ENCODE results near the gene DCUN1D4.

The DCUN1D4 gene

DNA sequence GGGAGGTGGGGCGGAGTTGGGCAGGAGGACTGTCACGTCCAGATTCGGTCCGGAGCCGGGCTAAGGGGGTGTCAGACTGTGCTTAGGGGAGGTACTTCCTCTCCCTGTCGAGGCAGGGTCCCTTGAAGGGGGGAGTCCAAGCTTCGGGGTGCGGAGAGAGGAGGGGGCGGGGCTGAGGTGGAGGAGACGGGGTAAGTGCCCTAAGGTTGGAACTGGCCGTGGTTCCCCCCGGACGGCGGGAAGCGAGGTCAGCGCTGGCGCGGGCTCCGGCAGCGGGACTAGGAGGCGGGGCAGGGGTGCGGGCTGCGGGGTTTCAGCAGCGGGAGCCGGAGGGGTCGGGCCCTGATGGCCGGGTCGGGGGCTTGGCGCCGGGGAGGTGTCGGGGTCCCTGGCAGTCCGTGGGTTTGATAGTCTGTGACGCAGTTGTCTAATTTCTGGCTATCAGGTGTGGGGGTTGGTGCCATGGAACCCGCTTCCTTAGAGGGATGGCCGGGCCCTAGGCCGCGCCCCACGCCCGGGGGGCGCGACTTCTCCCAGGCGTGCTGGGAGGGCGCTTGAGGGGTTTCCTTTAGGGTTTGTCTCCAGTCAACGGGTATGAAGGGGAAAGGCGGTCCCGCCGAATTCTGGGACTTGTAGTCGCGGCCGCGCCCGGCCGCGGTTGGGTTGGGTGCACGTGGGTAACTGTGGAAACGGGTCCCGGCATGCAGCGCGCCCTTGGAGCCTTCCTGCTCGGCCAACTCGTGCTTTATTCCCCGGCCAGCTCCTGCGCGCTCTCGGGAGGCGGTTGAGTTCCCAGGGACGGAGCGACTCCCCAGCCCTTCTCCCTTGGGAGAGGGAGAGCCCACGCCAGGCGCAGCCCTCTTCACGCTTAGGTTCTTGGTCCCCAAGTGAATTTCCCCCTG lies 1.5 kb downstream of the DCUN1D4 start:
- H3K4me3 ChIP-seq (replicated peaks; ENCODE audit: low read depth, low read length): peak overlapping the region; percentile 66
- no peak for TF ChIP-seq CTCF (IDR thresholded peaks at IDR 0.05; ENCODE audit: low read length, missing control alignments)

GRCh38 chr4:51845055-51845426 lies 2.1 kb downstream of the DCUN1D4 start:
- TF ChIP-seq CTCF (IDR thresholded peaks at IDR 0.05; ENCODE audit: low read length, missing control alignments): no peak
- DNase-seq (ENCODE audit: low read depth): no peak
- peak overlapping the region; percentile 66 for H3K4me3 ChIP-seq (replicated peaks; ENCODE audit: low read depth, low read length)

More for the DNA sequence above, 1.5 kb downstream of the DCUN1D4 start:
- DNase-seq (ENCODE audit: low read depth): peak; percentile 96

- peak; percentile 24 for DNase-seq (ENCODE audit: low read depth)
- no peak for TF ChIP-seq CTCF (IDR thresholded peaks at IDR 0.05; ENCODE audit: low read length, missing control alignments)
- no peak overlapping the region for H3K4me3 ChIP-seq (replicated peaks; ENCODE audit: low read depth, low read length)
These were observed 2.8 kb downstream of the DCUN1D4 start for GRCh38 chr4:51845711-51846110.

DNA sequence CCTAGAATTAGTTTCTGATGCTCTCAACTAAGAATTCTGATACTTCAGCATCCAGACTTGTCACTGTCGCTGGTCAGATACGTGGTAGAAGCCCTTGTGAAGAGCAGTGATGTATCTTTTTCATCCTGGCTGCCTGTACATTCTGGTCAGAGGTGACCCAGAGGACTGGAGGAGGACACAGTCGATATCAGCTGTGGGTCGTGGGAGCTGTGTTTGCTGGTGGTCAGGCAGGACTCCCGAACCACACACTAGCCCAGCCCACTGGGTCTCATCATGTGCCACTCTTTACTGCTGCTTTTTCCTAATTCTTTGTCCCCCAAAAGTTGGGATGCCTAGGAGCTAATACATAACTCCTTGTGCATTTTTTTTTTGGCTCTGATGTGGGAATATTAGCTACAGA lies 6.5 kb downstream of the DCUN1D4 start:
- no peak for DNase-seq (ENCODE audit: low read depth)
- no peak overlapping the region for H3K4me3 ChIP-seq (replicated peaks; ENCODE audit: low read depth, low read length)
- no peak for TF ChIP-seq CTCF (IDR thresholded peaks at IDR 0.05; ENCODE audit: low read length, missing control alignments)

- TF ChIP-seq CTCF (IDR thresholded peaks at IDR 0.05; ENCODE audit: low read length, missing control alignments): no peak
- DNase-seq (ENCODE audit: low read depth): no peak
- no peak overlapping the region for H3K4me3 ChIP-seq (replicated peaks; ENCODE audit: low read depth, low read length)
These were observed 7.3 kb downstream of the DCUN1D4 start for GRCh38 chr4:51850294-51850693.

GRCh38 chr4:51851090-51851936 lies 8.4 kb downstream of the DCUN1D4 start:
- no peak for TF ChIP-seq CTCF (IDR thresholded peaks at IDR 0.05; ENCODE audit: low read length, missing control alignments)
- no peak overlapping the region for H3K4me3 ChIP-seq (replicated peaks; ENCODE audit: low read depth, low read length)

More at GRCh38 chr4:51851090-51851936, 8.4 kb downstream of the DCUN1D4 start:
- DNase-seq (ENCODE audit: low read depth): no peak
